GM21515 (cell line): ENCODE measurements around the gene SMS.

Experiments
- ATAC-seq: cut with Tn5 transposase; IDR thresholded peaks from one replicate; pipeline ENCODE4 v1.9.1; 2021; ENCODE audit not compliant: unreplicated experiment

The SMS gene

DNA sequence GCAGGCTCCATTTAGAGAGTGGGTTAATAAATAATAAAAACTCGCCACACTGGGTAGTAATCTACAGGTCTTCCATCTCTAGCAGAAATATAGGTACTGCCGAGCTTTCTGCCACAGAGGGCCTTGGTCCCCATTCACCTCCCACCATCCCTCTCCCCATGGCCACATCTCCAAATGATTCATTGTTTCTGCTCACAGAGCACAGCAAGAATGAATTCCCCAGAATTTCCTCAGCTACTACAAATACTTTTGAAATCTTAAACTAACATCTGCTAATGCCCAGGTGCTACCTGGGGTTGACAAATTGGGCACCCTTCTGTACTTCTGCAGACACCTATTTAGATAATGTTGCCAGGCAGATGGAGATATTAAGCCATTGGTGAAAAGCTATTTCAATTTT lies 96.7 kb downstream of the SMS start:
- ATAC-seq: no peak

DNA sequence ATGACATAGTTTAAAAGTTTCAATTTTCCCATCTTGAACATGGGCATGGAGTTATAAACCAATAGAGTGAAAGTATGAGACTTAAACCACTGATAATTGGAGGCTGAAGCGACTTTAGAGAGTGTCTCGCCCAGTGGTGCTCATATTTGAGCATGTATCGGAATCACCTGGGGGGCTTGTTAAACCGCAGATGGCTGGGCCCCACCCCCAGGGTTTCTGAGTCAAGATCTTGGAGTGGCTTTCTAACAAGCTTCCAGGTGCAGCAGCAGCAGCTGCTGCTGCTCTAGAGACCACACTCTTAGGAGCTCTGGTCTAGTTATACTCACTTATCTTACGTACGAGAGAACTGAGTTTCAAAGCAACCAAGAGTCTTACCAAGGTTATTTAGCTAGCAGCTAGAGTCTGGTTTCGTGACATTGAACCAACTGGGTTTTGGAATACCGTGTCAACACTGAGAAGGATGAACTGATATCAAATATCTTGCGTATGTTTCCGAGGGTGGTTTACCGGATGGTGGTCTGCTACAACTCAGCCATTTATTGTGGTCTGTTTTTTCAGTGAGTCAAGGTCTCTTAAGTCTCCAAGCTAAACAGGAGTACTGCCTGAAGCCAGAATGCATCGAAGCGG lies 97.5 kb downstream of the SMS start:
- ATAC-seq: no peak

DNA sequence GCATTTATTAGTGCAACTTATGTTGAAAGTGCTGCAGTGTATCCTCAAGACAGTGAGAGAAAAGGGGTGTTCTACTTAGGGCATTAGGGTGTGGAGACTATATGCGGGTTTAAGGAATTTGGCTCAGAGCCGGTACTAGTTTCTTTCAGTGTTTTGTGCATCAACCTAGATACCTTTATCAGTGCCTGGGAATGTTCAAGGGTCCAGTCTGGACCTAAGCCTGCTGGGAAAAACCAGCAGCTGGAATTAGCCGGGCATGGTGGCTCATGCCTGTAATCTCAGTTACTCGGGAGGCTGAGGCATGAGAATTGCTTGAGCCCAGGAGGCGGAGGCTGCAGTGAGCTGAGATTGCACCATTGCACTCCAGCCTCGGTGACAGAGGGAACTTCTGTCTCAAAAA lies 99.0 kb downstream of the SMS start:
- no peak for ATAC-seq

DNA sequence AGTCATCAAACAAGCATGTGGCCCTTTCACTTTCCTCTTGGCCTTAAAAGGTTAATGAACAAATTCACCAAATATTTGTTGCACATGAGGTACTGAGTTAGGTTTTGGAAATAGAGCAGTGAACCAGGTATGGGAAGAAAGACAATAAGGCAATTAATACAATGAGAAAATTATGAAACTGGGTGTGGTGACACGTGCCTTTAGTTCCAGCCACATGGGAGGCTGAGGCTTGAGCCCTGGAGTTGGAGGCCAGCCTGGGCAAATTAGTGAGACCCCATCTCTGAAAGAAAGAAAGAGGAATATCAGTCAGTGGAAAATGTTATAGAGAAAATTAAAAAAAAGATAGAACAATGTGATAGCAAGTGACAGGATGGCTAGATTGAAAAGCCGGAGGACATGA lies 99.7 kb downstream of the SMS start:
- ATAC-seq: no peak

DNA sequence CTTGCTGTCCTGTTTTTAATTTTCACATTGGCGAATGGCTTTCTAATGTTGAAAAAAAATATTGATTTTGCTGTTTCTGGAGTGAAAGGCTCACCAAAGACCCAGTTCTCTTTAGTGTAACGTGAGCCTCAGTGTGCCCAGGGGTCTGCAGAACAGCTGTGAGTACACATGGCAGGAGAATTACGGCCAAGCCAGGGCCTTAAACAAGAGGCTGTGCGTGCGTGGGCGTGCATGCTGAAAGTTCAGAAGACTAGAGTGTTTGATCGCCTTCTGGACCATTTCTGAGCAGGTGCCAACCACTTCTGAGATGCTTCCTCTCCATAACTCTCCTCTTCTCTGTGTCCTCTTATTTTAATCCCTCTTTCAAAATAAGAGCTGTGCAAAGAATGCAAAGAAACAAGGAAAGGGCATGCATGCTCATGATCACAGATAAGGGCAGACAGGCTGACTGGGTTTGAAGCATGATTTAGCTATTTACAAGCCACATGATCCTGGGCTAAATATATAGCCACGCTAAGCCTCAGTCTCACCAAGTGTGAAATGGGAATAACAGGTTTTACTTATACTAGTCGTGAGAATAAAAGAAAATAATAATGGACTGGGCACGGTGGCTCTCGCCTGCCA lies 101.5 kb downstream of the SMS start:
- ATAC-seq: no peak

DNA sequence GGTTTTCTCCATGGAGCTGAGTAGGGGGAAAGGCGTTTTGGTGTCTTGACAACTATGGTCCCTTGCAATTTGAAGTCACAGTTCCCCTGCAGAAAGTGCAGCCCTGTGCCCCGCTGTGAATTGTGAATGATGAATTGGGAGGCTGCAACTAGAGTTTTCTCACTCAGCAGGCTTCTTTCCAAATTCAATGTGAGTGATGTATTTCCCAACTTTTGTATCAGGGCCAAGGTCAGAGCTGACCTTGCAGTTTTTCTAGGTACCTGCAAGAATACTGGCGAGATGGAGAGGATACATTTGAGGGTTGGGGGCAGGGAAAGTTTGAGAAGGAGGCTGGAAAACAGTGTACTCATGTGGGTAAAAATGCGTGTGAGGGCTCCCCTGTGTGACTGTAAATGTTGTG lies 103.4 kb downstream of the SMS start:
- ATAC-seq: no peak
